GM13977 (cell line): ENCODE data around the gene MTHFD1L.

ENCODE experiments used
- DNase-seq: peaks from one replicate; pipeline ENCODE4 v3.0.0; 2012; ENCODE audit warnings: low spot score
- in situ Hi-C: fragments of 300-500 bp; cut with MboI; formaldehyde crosslinking; loops from one replicate; pipeline ENCODE4 v1.12.0; 2022; ENCODE audit warnings: low sequenced_read_pairs, low pct_unique_long_range_greater_than_20kb, mixed read lengths, inconsistent platforms; ENCODE audit not compliant: unreplicated experiment
- TF ChIP-seq, protein P1 (sequence below): IDR thresholded peaks from 2 replicates; pipeline ENCODE4 v1.5.1; 2012; ENCODE audit warnings: mild to moderate bottlenecking, control low read depth; ENCODE audit not compliant: insufficient read depth; ENCODE audit errors: extremely low read depth, missing control alignments

The MTHFD1L gene

DNA sequence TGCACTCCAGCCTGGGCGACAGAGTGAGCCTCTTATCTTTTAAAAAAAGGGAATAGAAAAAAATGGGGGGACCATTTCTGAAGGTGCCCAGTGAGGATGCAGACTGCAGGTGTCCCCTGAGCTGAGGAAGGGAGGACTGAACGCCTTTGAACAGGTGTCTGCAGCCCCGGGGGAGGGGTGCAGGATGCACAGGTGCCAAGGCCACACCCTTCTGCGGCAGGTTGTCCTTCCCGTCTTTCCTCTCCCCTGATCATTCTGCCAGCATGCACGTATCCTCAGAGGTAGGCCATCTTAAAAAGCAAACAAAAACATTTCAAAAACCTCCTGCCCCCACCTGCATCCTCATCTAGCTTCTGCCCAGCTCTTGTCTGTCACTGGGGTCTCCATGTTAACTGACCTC, 101.3 kb downstream of the MTHFD1L start:
- DNase-seq, result no peak
- in situ Hi-C loops, result no loop called here
- TF ChIP-seq, protein P1, sequence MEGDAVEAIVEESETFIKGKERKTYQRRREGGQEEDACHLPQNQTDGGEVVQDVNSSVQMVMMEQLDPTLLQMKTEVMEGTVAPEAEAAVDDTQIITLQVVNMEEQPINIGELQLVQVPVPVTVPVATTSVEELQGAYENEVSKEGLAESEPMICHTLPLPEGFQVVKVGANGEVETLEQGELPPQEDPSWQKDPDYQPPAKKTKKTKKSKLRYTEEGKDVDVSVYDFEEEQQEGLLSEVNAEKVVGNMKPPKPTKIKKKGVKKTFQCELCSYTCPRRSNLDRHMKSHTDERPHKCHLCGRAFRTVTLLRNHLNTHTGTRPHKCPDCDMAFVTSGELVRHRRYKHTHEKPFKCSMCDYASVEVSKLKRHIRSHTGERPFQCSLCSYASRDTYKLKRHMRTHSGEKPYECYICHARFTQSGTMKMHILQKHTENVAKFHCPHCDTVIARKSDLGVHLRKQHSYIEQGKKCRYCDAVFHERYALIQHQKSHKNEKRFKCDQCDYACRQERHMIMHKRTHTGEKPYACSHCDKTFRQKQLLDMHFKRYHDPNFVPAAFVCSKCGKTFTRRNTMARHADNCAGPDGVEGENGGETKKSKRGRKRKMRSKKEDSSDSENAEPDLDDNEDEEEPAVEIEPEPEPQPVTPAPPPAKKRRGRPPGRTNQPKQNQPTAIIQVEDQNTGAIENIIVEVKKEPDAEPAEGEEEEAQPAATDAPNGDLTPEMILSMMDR, result no peak

DNA sequence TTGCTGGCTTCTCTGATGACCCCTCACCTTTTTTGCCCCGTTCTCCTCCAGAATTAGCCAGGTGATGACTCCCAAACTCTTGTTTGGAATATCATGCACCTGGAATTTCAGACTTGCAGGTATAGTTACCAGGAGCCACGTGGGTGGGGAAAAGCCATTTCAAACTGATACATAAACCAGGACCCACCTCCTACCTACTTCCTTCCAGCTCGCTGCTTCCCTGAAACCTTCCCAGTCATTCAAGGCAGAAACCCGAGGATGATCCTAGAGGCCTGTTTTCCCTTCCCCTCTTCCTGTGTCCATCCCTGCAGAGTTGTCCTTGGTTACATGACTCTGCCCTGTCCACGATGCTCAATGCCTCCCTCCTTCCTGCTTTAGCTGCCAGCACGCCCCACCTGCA, 101.9 kb downstream of the MTHFD1L start:
- no peak for DNase-seq
- TF ChIP-seq, protein P1, result no peak
- in situ Hi-C loops, result no loop called here

DNA sequence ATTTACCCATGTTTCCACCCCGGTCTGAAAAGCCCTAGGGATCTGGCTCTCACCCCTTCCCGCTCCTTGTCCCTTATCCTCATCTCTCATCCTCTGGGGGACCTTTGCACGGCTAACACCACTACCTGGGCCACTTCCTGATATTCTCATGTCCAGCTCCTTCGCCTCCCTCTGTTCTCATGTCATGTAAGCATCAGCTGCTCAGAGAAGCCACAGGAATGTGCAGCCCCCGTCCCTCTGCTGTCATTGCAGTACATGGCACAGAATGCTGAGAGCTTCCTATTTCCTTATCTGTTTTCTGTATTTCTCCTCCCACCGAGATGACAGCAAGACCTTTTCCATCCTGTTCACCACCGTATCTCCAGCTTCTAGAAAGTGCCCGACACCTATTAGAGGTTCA, 102.4 kb downstream of the MTHFD1L start:
- DNase-seq, result no peak
- TF ChIP-seq, protein P1, result no peak
- in situ Hi-C loops, result no loop called here

DNA sequence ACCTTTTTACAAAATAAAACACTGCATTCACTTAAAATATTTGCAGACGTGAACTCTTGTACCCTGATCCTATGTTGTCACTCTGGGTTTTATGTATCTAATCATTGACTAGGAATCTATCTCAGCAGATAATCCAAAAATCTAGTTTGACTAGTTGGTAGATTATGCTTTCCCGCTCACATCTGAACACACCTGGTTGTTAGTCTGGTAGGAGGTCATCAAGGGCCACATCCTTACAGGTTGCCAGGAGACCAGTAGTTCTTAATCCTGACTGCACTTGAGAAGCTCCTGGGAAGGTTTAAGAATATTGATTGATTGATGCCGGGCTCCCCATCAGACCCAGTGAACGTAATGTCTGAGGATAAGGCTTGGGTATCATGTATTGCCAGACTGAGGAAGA, 104.4 kb downstream of the MTHFD1L start:
- TF ChIP-seq, protein P1, result no peak
- no peak for DNase-seq
- in situ Hi-C loops, result no loop called here

DNA sequence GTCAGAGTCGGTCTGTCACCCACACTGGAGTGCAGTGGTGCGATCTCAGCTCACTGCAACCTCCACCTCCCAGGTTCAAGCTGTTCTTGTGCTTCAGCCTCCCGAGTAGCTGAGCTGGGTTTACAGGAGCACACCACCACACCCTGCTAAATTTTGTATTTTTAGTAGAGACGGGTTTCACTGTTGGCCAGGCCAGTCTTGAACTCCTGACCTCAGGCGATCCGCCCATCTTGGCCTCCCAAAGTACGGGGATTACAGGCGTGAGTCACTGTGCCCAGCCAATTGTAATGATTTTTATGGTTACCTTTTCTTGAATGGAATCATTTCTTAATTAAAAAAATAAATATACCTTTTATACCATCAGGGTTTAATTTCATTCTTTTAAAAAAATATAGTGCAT, 105.7 kb downstream of the MTHFD1L start:
- TF ChIP-seq, protein P1, result no peak
- no peak for DNase-seq
- in situ Hi-C loops, result no loop called here

DNA sequence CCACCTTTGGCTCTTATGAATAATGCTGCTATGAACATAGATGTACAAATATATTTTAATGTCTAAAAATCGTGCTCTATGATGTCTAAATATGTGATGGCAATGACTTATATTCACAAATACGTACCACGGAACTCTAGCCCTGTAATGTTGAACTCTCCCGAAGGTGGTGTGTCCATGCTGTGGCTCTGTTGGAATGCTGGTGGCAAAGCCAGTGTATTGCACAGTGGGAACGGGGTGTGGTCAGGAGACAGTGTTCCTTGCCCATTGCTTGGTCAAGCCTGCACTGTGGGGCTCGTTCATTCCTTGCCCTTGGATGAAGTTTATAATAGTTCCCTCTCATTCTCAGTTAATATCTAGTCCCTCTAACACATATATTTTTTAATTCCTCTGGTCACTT, 109.6 kb downstream of the MTHFD1L start:
- TF ChIP-seq, protein P1, result no peak
- no peak for DNase-seq
- in situ Hi-C loops, result no loop called here

DNA sequence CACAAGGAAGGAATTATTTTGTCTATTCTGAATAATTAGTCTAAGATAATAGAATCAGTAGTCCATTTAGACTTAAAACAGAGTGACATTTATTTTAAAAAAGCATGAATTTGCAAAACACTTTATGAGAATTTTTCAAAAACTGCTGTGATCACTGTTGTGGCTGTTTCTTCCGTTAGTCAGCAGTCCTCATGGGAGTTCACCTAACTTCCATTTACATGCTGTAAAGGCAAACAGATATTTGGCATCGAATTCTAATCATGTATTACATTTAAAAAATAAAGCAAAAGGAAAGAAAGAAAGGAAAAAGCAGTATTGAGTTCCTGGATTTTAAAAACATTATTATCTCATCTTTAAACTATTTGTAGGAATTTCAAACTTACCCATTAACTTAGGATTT, 111.8 kb downstream of the MTHFD1L start:
- DNase-seq, result no peak
- in situ Hi-C loops, result no loop called here
- TF ChIP-seq, protein P1, result no peak
